ENCODE data around the gene KL.

Gene KL

GRCh38 chr13:33006134-33006533, 10.1 kb upstream of the KL start:
- DNase-seq = no peak

GRCh38 chr13:33006638-33007037, 9.6 kb upstream of the KL start:
- no peak for DNase-seq

GRCh38 chr13:33007237-33007636, 9.0 kb upstream of the KL start:
- DNase-seq = no peak

GRCh38 chr13:33007950-33008349, 8.3 kb upstream of the KL start:
- no peak for DNase-seq

- no peak for DNase-seq
Observed at GRCh38 chr13:33008946-33009722, 7.1 kb upstream of the KL start.

GRCh38 chr13:33011828-33012470, 4.3 kb upstream of the KL start:
- DNase-seq = no peak

- DNase-seq = no peak
Observed at GRCh38 chr13:33014291-33014690, 1.9 kb upstream of the KL start.

GRCh38 chr13:33015241-33015668, 968 bp upstream of the KL start:
- no peak for DNase-seq

- DNase-seq = peak; percentile 38
Observed at GRCh38 chr13:33015791-33016323, 366 bp upstream of the KL start.

- DNase-seq = no peak
Observed at GRCh38 chr13:33017323-33017929, 1.2 kb downstream of the KL start.

- DNase-seq = no peak
Observed at GRCh38 chr13:33018886-33019285, 2.7 kb downstream of the KL start.

GRCh38 chr13:33022986-33023385, 6.8 kb downstream of the KL start:
- no peak for DNase-seq

GRCh38 chr13:33025220-33025744, 9.1 kb downstream of the KL start:
- no peak for DNase-seq

- no peak for DNase-seq
Observed at GRCh38 chr13:33026489-33027152, 10.4 kb downstream of the KL start.

- DNase-seq = no peak
Observed at GRCh38 chr13:33028620-33029019, 12.4 kb downstream of the KL start.

- DNase-seq = no peak
Observed at GRCh38 chr13:33031277-33031676, 15.1 kb downstream of the KL start.

- DNase-seq = no peak
Observed at GRCh38 chr13:33032037-33032625, 15.9 kb downstream of the KL start.

- DNase-seq = no peak
Observed at GRCh38 chr13:33033051-33033812, 17.0 kb downstream of the KL start.

- DNase-seq = no peak
Observed at GRCh38 chr13:33033986-33034385, 17.8 kb downstream of the KL start.

- DNase-seq = no peak
Observed at GRCh38 chr13:33034882-33035520, 18.8 kb downstream of the KL start.

- DNase-seq = no peak
Observed at GRCh38 chr13:33037673-33038072, 21.4 kb downstream of the KL start.
